GM18499 (cell line): Measurements from ENCODE around the gene PNMA6E.

Experiments used
- ATAC-seq: cut with Tn5 transposase; IDR thresholded peaks from one replicate; pipeline ENCODE4 v1.9.1; 2021; ENCODE audit warnings: moderate number of reproducible peaks; ENCODE audit not compliant: insufficient read depth, unreplicated experiment

Gene PNMA6E

GRCh38 chrX:153365670-153366069, 35.5 kb downstream of the PNMA6E start:
- peak; percentile 70 for ATAC-seq

- no peak for ATAC-seq
These were observed 39.3 kb downstream of the PNMA6E start for GRCh38 chrX:153361781-153362397.

- ATAC-seq: no peak
These were observed 43.3 kb downstream of the PNMA6E start for GRCh38 chrX:153357877-153358276.

GRCh38 chrX:153353416-153353815, 47.7 kb downstream of the PNMA6E start:
- no peak for ATAC-seq

- ATAC-seq: no peak
These were observed 48.3 kb downstream of the PNMA6E start for GRCh38 chrX:153352858-153353257.

GRCh38 chrX:153351981-153352380, 49.2 kb downstream of the PNMA6E start:
- ATAC-seq: no peak

GRCh38 chrX:153349952-153350351, 51.2 kb downstream of the PNMA6E start:
- no peak for ATAC-seq

- no peak for ATAC-seq
These were observed 52.7 kb downstream of the PNMA6E start for GRCh38 chrX:153348421-153348820.

GRCh38 chrX:153347530-153347929, 53.6 kb downstream of the PNMA6E start:
- no peak for ATAC-seq
